Body of pancreas (tissue), 4 donors: ENCODE results near the gene TMC1. TPM values are rescaled to one million over a fixed set of nuclear protein-coding genes. Genes with fewer than 3 reads are reported as not detected.

ENCODE experiments used
- ATAC-seq: fragments of 150-250 bp; one replicate; pipeline ENCODE4 v1.9.1; 2016
- DNase-seq, 4 donors: peaks; one replicate each; pipeline ENCODE4 v3.0.0-alpha.2; 2019
- H3K27ac ChIP-seq, 4 donors: fragments of 200-600 bp; sonication (generic); 1 replicate in 3 of 4; 2 replicates in 1 of 4; pipeline versions ENCODE4 v1.5.1 to v1.6.1; 2016 to 2019; ENCODE audit warnings: mild to moderate bottlenecking in 1 of 4, mixed read lengths in 1 of 4, moderate library complexity in 1 of 4
- H3K27me3 ChIP-seq, 2 donors: fragments of 200-600 bp; sonication (generic); one replicate each; pipeline ENCODE4 v1.6.0; 2016; ENCODE audit warnings: mild to moderate bottlenecking in 1 of 2
- H3K36me3 ChIP-seq, 2 donors: fragments of 200-600 bp; sonication (generic); replicated peaks in 1 of 2; 2 replicates each; pipeline ENCODE4 v1.5.1; 2016; ENCODE audit warnings: low read depth in 2 of 2; ENCODE audit not compliant: insufficient read depth in 1 of 2
- H3K4me1 ChIP-seq: fragments of 200-600 bp; sonication (generic); one replicate; pipeline ENCODE4 v1.6.0; 2016
- H3K4me3 ChIP-seq, 2 donors: fragments of 200-600 bp; sonication (generic); 1 replicate in 1 of 2; 2 replicates in 1 of 2; pipeline ENCODE4 v1.5.1; 2016 to 2019
- H3K9me3 ChIP-seq, 3 donors: fragments of 200-600 bp; sonication (generic); 1 replicate in 2 of 3; 2 replicates in 1 of 3; pipeline ENCODE4 v1.5.1; 2016
- CTCF ChIP-seq, 7 experiments: fragments of 450-650 bp in 4 of 7; fragments of 200-600 bp in 3 of 7; sonication (generic) in 3 of 7; IDR thresholded peaks; one replicate each; pipeline ENCODE4 v1.5.1; 2016 to 2019; ENCODE audit warnings: antibody characterized with exemption in 7 of 7
- POLR2A ChIP-seq, 3 donors: fragments of 450-650 bp; IDR thresholded peaks; one replicate each; pipeline ENCODE4 v1.6.1; 2016; ENCODE audit warnings: antibody characterized with exemption in 3 of 3, mild to moderate bottlenecking in 2 of 3
- WGBS, 2 donors: methylation state at CpG; one replicate each; pipeline ENCODE4 v1.1.5; 2017; 5-methylcytosine and 5-hydroxymethylcytosine counted together
- intact Hi-C: fragments of 100-400 bp; cut with DNase I; formaldehyde crosslinking; loops from one replicate; pipeline ENCODE4 v1.15.1; 2023
- total RNA-seq, 2 donors: library from RNA; depleted of rRNA; stranded (reverse); fragments of >200 nt; gene quantifications; one replicate each; pipeline ENCODE4 v1.1.0, GENCODE V29; 2016

TMC1 gene
- total RNA-seq, 2 donors from 2014 or later: not detected

- intact Hi-C loops: no loop called here
- Histone ChIP-seq H3K27ac (no peak overlapping the region), H3K4me1 (no peaks in the 10 kb centered on the region), H3K9me3 (no peaks in the 10 kb centered on the region), H3K27me3 (no peaks in the 10 kb centered on the region), H3K4me3 (no peak overlapping the region), H3K36me3 (no peaks in the 10 kb centered on the region)
- TF ChIP-seq POLR2A (IDR thresholded peaks at IDR 0.05) (no peak), CTCF (IDR thresholded peaks at IDR 0.05) (no peak)
- no peak for ATAC-seq
- no peak for DNase-seq
Observed at GRCh38 chr9:72643651-72644050, 122.2 kb downstream of the TMC1 start.

- TF ChIP-seq CTCF (IDR thresholded peaks at IDR 0.05) (no peak), POLR2A (IDR thresholded peaks at IDR 0.05) (no peak)
- Histone ChIP-seq H3K9me3 (no peaks in the 10 kb centered on the region), H3K27ac (no peak overlapping the region), H3K36me3 (no peaks in the 10 kb centered on the region), H3K4me1 (no peaks in the 10 kb centered on the region), H3K4me3 (no peak overlapping the region), H3K27me3 (no peaks in the 10 kb centered on the region)
- ATAC-seq (no peak), DNase-seq (no peak)
- intact Hi-C loops: no loop called here
- WGBS, 2 donors: 74% methylated on average over 1 of the region's 1 CpG
Observed at GRCh38 chr9:72646061-72646460, 124.7 kb downstream of the TMC1 start.

GRCh38 chr9:72648324-72649126 is 127.1 kb downstream of the TMC1 start:
- Histone ChIP-seq H3K27ac (no peak overlapping the region), H3K9me3 (no peaks in the 10 kb centered on the region), H3K4me1 (no peaks in the 10 kb centered on the region), H3K36me3 (no peaks in the 10 kb centered on the region), H3K27me3 (no peaks in the 10 kb centered on the region), H3K4me3 (no peak overlapping the region)
- intact Hi-C loops: no loop called here
- TF ChIP-seq POLR2A (IDR thresholded peaks at IDR 0.05) (no peak), CTCF (IDR thresholded peaks at IDR 0.05) (no peak)
- ATAC-seq (no peak), DNase-seq (no peak)
- WGBS, 2 donors: 43 to 52% methylated on average over 5 of the region's 5 CpGs

- no peaks in the 10 kb centered on the region for H3K36me3 ChIP-seq
- 12 to 13% methylated on average over 1 of the region's 1 CpG for WGBS, 2 donors
- no peak overlapping the region for H3K27ac ChIP-seq
- H3K9me3 ChIP-seq: no peaks in the 10 kb centered on the region
- ATAC-seq: no peak
- H3K4me1 ChIP-seq: no peaks in the 10 kb centered on the region
- intact Hi-C loops: no loop called here
- no peaks in the 10 kb centered on the region for H3K27me3 ChIP-seq
- H3K4me3 ChIP-seq: no peak overlapping the region
- TF ChIP-seq POLR2A (IDR thresholded peaks at IDR 0.05) (no peak), CTCF (IDR thresholded peaks at IDR 0.05) (no peak)
- DNase-seq: no peak
Observed at GRCh38 chr9:72649127-72649442, 127.7 kb downstream of the TMC1 start.

GRCh38 chr9:72650206-72650605 is 128.8 kb downstream of the TMC1 start:
- no peak for ATAC-seq
- intact Hi-C loops: no loop called here
- TF ChIP-seq POLR2A (IDR thresholded peaks at IDR 0.05) (no peak), CTCF (IDR thresholded peaks at IDR 0.05) (no peak)
- Histone ChIP-seq H3K4me3 (no peak overlapping the region), H3K27ac (no peak overlapping the region), H3K9me3 (no peaks in the 10 kb centered on the region), H3K4me1 (no peaks in the 10 kb centered on the region), H3K27me3 (no peaks in the 10 kb centered on the region), H3K36me3 (no peaks in the 10 kb centered on the region)
- 62 to 68% methylated on average over 2 of the region's 2 CpGs for WGBS, 2 donors
- no peak for DNase-seq
